Ovary (tissue), 9 donors: ENCODE data around the gene GPR32. TPM values are rescaled to one million over a fixed set of nuclear protein-coding genes. Genes with fewer than 3 reads are reported as not detected.

Experiments
- DNase-seq, 5 donors: peaks; one replicate each; pipeline ENCODE4 v3.0.0-alpha.2; 2019 to 2020
- H3K27ac ChIP-seq, 2 donors: fragments of 200-600 bp; one replicate each; pipeline versions ENCODE4 v1.5.1 to v1.8.0; 2019 to 2022
- H3K27me3 ChIP-seq: fragments of 200-600 bp; one replicate; pipeline ENCODE4 v1.8.0; 2022
- H3K36me3 ChIP-seq: fragments of 200-600 bp; sonication (generic); one replicate; pipeline ENCODE4 v1.5.1; 2019
- H3K4me1 ChIP-seq: one replicate; pipeline ENCODE4 v1.8.1; 2013; ENCODE audit warnings: mild to moderate bottlenecking, moderate library complexity; ENCODE audit not compliant: insufficient read depth
- H3K4me3 ChIP-seq: fragments of 200-600 bp; sonication (generic); one replicate; pipeline ENCODE4 v1.5.1; 2017
- H3K9me3 ChIP-seq, 2 donors: fragments of 200-600 bp in 1 of 2; sonication (generic) in 1 of 2; one replicate each; pipeline versions ENCODE4 v1.5.1 to v1.8.1; 2013 to 2019; ENCODE audit warnings: mild to moderate bottlenecking in 1 of 2, moderate library complexity in 1 of 2
- CTCF ChIP-seq, 3 donors: fragments of 450-650 bp in 2 of 3; fragments of 200-600 bp in 1 of 3; IDR thresholded peaks; one replicate each; pipeline versions ENCODE4 v1.5.1 to v1.8.0; 2016 to 2022; ENCODE audit warnings: antibody characterized with exemption in 3 of 3, mild to moderate bottlenecking in 1 of 3
- EP300 ChIP-seq: sonication (generic); formaldehyde crosslinking; IDR thresholded peaks from one replicate; pipeline ENCODE4 v1.6.1; 2017; ENCODE audit warnings: antibody characterized with exemption
- POLR2A ChIP-seq: fragments of 450-650 bp; IDR thresholded peaks from one replicate; pipeline ENCODE4 v1.6.1; 2017; ENCODE audit warnings: antibody characterized with exemption, mild to moderate bottlenecking, moderate library complexity
- WGBS, 3 donors: extraction: QIAGEN DNeasy Blood & Tissue Kit in 1 of 3; methylation state at CpG; one replicate each; pipeline versions ENCODE4 v1.1.5 to v1.1.7; 2013 to 2017; 5-methylcytosine and 5-hydroxymethylcytosine counted together
- intact Hi-C, 4 donors: fragments of 100-400 bp; cut with DNase I; formaldehyde crosslinking; loops; one replicate each; pipeline versions ENCODE4 v1.11.0 to v1.15.1; 2022 to 2023
- polyA plus RNA-seq, 2 donors: library from polyadenylated mRNA; stranded (reverse); fragments of 200-250 nt in 1 of 2; fragments of 350-450 nt in 1 of 2; fragmentation: Illumina TruSeq in 1 of 2; extraction: RNeasy Lipid Tissue Mini Kit (QIAGEN cat#74804) in 1 of 2; gene quantifications; one replicate each; pipeline ENCODE4 v1.2.3, GENCODE V29; 2013 to 2014
- total RNA-seq, 7 donors: library from RNA; depleted of rRNA in 2 of 7; stranded (reverse); fragments of >200 nt in 2 of 7; fragmentation: NEBNext Ultra II Directional in 3 of 7; extraction: Animal tissue kit (Norgen Biotek cat#: 25700) in 3 of 7; gene quantifications; one replicate each; pipeline versions ENCODE4 v1.1.0 to v1.2.4, GENCODE V29; 2016 to 2023
- donor health status: DM: no; HTN: no; CAD: no; lungs with moderate emphysema.
- donor health status: DM: no; HTN: no; CAD: no.
- donor health status: Bipolar disorder and iron deficiency.
- donor health status: DM: yes; HTN: yes; CAD: no.
- donor health status: DM: no; HTN: no; CAD: no.
- donor health status: DM: yes; HTN: yes; CAD: no.

GPR32 gene
- total and polyA plus RNA-seq, 9 donors = not detected

DNA sequence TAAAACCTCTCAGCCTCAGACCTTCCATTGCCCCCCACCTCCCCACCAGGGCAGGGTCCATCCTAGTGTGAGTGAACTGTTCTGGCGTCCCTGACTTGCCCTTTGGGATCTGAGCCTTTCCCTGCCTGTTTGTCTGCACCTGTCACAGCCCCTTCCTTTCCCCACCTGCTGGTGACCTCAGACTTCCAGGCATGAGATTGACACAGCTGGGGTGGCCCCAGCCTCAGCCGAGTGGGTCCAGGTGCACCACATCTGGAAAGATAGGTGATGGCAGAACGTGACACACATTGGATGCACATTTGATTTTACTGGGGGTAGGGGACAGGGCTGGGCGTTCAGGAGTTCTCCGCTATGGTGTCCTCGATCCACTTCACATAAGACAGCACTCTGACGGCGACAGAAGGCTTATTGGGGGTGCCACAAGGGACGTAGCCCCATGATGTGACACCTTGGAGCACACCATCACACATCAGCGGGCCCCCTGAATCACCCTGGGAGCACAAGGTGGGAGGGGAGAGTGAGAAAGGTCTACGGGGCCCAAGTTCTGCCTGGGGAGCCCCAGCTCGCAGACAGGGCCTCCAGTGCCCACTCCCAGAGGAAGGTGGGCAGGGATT lies 48.7 kb downstream of the GPR32 start:
- Histone ChIP-seq H3K4me1 (no peaks in the 10 kb centered on the region), H3K9me3 (no peaks in the 10 kb centered on the region), H3K36me3 (no peaks in the 10 kb centered on the region), H3K4me3 (no peak overlapping the region), H3K27me3 (no peaks in the 10 kb centered on the region), H3K27ac (no peak overlapping the region)
- DNase-seq = no peak
- intact Hi-C loops = no loop called here
- TF ChIP-seq CTCF (IDR thresholded peaks at IDR 0.05) = no peak
- WGBS, 3 donors = 54 to 61% (median 61%) methylated on average over 12 of the region's 12 CpGs

DNA sequence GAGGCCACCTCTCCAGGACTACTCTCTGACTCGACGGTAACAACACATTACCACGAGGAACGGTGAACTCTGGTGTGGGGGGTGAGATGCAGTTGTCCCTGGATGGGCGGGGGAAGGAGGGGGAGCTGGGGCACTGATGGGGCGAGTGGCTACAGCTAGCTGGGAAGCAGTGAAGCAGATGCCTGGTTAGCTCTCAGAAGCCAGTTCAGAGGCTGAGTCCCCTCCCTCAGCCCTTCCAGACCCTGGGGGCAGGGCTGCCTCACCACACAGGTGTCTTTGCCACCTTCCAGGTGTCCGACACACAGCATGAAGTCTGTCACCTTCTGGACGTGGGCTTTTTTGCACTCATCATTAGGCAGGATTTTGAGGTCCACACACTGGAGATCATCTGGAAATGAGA lies 49.4 kb downstream of the GPR32 start:
- 20 to 27% (median 27%) methylated on average over 8 of the region's 8 CpGs for whole genome bisulfite sequencing, 3 donors

DNA sequence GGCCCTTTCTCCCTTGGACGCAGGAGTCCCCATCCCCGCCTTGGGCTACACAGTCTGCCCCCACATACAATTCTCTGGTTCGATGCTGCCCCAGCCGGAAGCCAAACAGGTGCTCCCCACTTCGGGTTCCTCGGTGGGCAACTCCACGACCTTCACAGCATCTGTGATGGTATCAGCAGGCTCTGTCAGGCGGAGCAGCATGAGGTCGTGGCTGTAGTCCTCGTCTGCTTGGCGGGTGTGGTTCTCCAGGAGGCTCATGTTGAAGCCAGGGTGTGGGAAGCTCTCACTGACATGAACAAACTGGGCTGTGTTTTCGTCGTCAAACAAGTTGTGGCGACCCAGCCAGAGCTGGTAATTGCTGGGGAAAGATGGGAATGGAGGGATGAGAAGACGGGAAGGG lies 49.8 kb downstream of the GPR32 start:
- WGBS, 3 donors = 4 to 8% (median 7%) methylated on average over 14 to 15 of the region's 15 CpGs
- H3K27ac ChIP-seq = no peak overlapping the region
- intact Hi-C loops = no loop called here

More for the DNA sequence above, 49.4 kb downstream of the GPR32 start:
- Histone ChIP-seq H3K36me3 (no peaks in the 10 kb centered on the region), H3K27ac (no peak overlapping the region), H3K9me3 (no peaks in the 10 kb centered on the region), H3K4me1 (no peaks in the 10 kb centered on the region), H3K4me3 (no peak overlapping the region), H3K27me3 (no peaks in the 10 kb centered on the region)
- no peak for DNase-seq
- intact Hi-C loops = no loop called here
- TF ChIP-seq EP300 (no peak), CTCF (IDR thresholded peaks at IDR 0.05) (no peak), POLR2A (no peak)

GRCh38 chr19:50820549-50821247 lies 50.4 kb downstream of the GPR32 start:
- WGBS, 3 donors = 1 to 3% (median 2%) methylated on average over 20 to 21 of the region's 21 CpGs
- TF ChIP-seq POLR2A (no peak), EP300 (no peak), CTCF (IDR thresholded peaks at IDR 0.05) (no peak)
- H3K9me3 ChIP-seq = no peaks in the 10 kb centered on the region
- DNase-seq = no peak
- H3K36me3 ChIP-seq = no peaks in the 10 kb centered on the region
- H3K4me3 ChIP-seq = no peak overlapping the region
- intact Hi-C loops = no loop called here
- no peak overlapping the region for H3K27ac ChIP-seq
- H3K27me3 ChIP-seq = no peaks in the 10 kb centered on the region
- H3K4me1 ChIP-seq = no peaks in the 10 kb centered on the region

More for the DNA sequence above, 49.8 kb downstream of the GPR32 start:
- no peaks in the 10 kb centered on the region for H3K36me3 ChIP-seq
- TF ChIP-seq POLR2A (no peak), CTCF (IDR thresholded peaks at IDR 0.05) (no peak), EP300 (no peak)
- H3K4me3 ChIP-seq = no peak overlapping the region
- no peaks in the 10 kb centered on the region for H3K9me3 ChIP-seq
- H3K4me1 ChIP-seq = no peaks in the 10 kb centered on the region
- H3K27me3 ChIP-seq = no peaks in the 10 kb centered on the region
- DNase-seq = no peak
